HEK293 (cell line): ENCODE data around the gene HPS4.

Experiments
- CTCF ChIA-PET: fragments of 350-600 bp; formaldehyde crosslinking; extraction: SDS; loops from one replicate; lab custom pipeline; 2021; ENCODE audit warnings: antibody characterized with exemption; lab: Yijun Ruan, JAX
- POLR2A ChIA-PET: fragments of 300-600 bp; formaldehyde crosslinking; extraction: SDS; loops from one replicate; lab custom pipeline; 2020; ENCODE audit warnings: antibody characterized with exemption, inconsistent platforms; lab: Yijun Ruan, JAX
- H3K27ac ChIP-seq: fragments of 200-500 bp; sonication (Bioruptor generic); 2 replicates; pipeline ENCODE4 v1.5.1; 2014; ENCODE audit warnings: low read depth, low read length, control low read depth, inconsistent platforms; ENCODE audit errors: extremely low read depth
- H3K36me3 ChIP-seq, 2 experiments: fragments of 200-500 bp in 1 of 2; sonication (Bioruptor generic) in 1 of 2; 1 replicate in 1 of 2; 2 replicates in 1 of 2; pipeline ENCODE4 v1.5.1; 2014 to 2017; ENCODE audit warnings: inconsistent platforms in 2 of 2, low read length in 2 of 2; ENCODE audit not compliant: control insufficient read depth in 2 of 2, insufficient read depth in 1 of 2
- H3K4me1 ChIP-seq: fragments of 200-500 bp; sonication (Bioruptor generic); 2 replicates; pipeline ENCODE4 v1.5.1; 2014; ENCODE audit warnings: mild to moderate bottlenecking, low read length, inconsistent platforms; ENCODE audit not compliant: control insufficient read depth, insufficient read depth
- H3K4me3 ChIP-seq: 2 replicates; pipeline ENCODE4 v1.5.1; 2011; ENCODE audit warnings: low read depth, mild to moderate bottlenecking, control low read depth, low read length, moderate library complexity
- H3K9me3 ChIP-seq: fragments of 200-500 bp; sonication (Bioruptor generic); 2 replicates; pipeline ENCODE4 v1.5.1; 2014; ENCODE audit warnings: low read depth, low read length, inconsistent platforms; ENCODE audit not compliant: control insufficient read depth, insufficient read depth
- FEZF1 ChIP-seq: fragments of 450-650 bp; formaldehyde crosslinking; IDR thresholded peaks from 2 replicates; pipeline ENCODE4 v1.5.1; 2016; ENCODE audit warnings: missing biosample characterization, missing genetic modification characterization
- GLI2 ChIP-seq: fragments of 450-650 bp; formaldehyde crosslinking; IDR thresholded peaks from 2 replicates; pipeline ENCODE4; 2017; ENCODE audit warnings: missing biosample characterization, missing genetic modification characterization, low read depth, borderline replicate concordance
- GLI4 ChIP-seq: fragments of 450-650 bp; formaldehyde crosslinking; IDR thresholded peaks from 2 replicates; pipeline ENCODE4 v1.5.1; 2016; ENCODE audit warnings: missing biosample characterization, missing genetic modification characterization
- IKZF3 ChIP-seq: fragments of 450-650 bp; IDR thresholded peaks from 2 replicates; pipeline ENCODE4 v1.5.0; 2018; ENCODE audit warnings: missing biosample characterization, mild to moderate bottlenecking, missing genetic modification characterization, moderate library complexity
- KLF1 ChIP-seq: fragments of 450-650 bp; formaldehyde crosslinking; IDR thresholded peaks from 2 replicates; pipeline ENCODE4 v1.5.1; 2016; ENCODE audit warnings: missing biosample characterization, missing genetic modification characterization
- KLF9 ChIP-seq: fragments of 450-650 bp; formaldehyde crosslinking; IDR thresholded peaks from 2 replicates; pipeline ENCODE4 v1.5.1; 2016; ENCODE audit warnings: missing biosample characterization, missing genetic modification characterization, low read depth
- MYNN ChIP-seq: fragments of 450-650 bp; formaldehyde crosslinking; IDR thresholded peaks from 2 replicates; pipeline ENCODE4 v1.5.1; 2016; ENCODE audit warnings: missing biosample characterization, missing genetic modification characterization, borderline replicate concordance
- WT1 ChIP-seq: fragments of 450-650 bp; formaldehyde crosslinking; IDR thresholded peaks from 2 replicates; pipeline ENCODE4 v1.5.1; 2016; ENCODE audit warnings: missing biosample characterization, missing genetic modification characterization
- ZBTB26 ChIP-seq: fragments of 450-650 bp; formaldehyde crosslinking; optimal IDR thresholded peaks from 2 replicates; pipeline ENCODE3; 2016; ENCODE audit warnings: missing biosample characterization, mild to moderate bottlenecking, missing genetic modification characterization
- ZNF133 ChIP-seq: fragments of 450-650 bp; formaldehyde crosslinking; IDR thresholded peaks from 2 replicates; pipeline ENCODE4 v1.5.1; 2016; ENCODE audit warnings: missing biosample characterization, missing genetic modification characterization
- ZNF280C ChIP-seq: fragments of 450-650 bp; formaldehyde crosslinking; IDR thresholded peaks from 2 replicates; pipeline ENCODE4 v1.5.1; 2016; ENCODE audit warnings: missing biosample characterization, missing genetic modification characterization
- ZNF292 ChIP-seq: fragments of 450-650 bp; formaldehyde crosslinking; IDR thresholded peaks from 2 replicates; pipeline ENCODE4 v1.5.1; 2016; ENCODE audit warnings: low read depth, missing biosample characterization, missing genetic modification characterization, borderline replicate concordance
- ZNF335 ChIP-seq: fragments of 450-650 bp; formaldehyde crosslinking; conservative IDR thresholded peaks from 2 replicates; pipeline ENCODE4 v1.5.1; 2016; ENCODE audit warnings: missing biosample characterization, missing genetic modification characterization
- ZNF449 ChIP-seq: fragments of 450-650 bp; formaldehyde crosslinking; IDR thresholded peaks from 2 replicates; pipeline ENCODE4 v1.5.1; 2017; ENCODE audit warnings: missing biosample characterization, mild to moderate bottlenecking, missing genetic modification characterization, moderate library complexity
- ZNF473 ChIP-seq: fragments of 450-650 bp; formaldehyde crosslinking; IDR thresholded peaks from 2 replicates; pipeline ENCODE4 v1.5.1; 2017; ENCODE audit warnings: missing biosample characterization, missing genetic modification characterization
- ZNF529 ChIP-seq: fragments of 450-650 bp; formaldehyde crosslinking; IDR thresholded peaks from 2 replicates; pipeline ENCODE4 v1.5.1; 2017; ENCODE audit warnings: missing genetic modification characterization, missing biosample characterization; ENCODE audit not compliant: insufficient replicate concordance
- ZNF560 ChIP-seq: fragments of 450-650 bp; formaldehyde crosslinking; IDR thresholded peaks from 2 replicates; pipeline ENCODE4 v1.5.1; 2017; ENCODE audit warnings: missing biosample characterization, missing genetic modification characterization, borderline replicate concordance
- ZNF571 ChIP-seq: fragments of 450-650 bp; formaldehyde crosslinking; IDR thresholded peaks from 2 replicates; pipeline ENCODE4 v1.5.0; 2017; ENCODE audit warnings: missing biosample characterization, missing genetic modification characterization
- ZNF707 ChIP-seq: fragments of 450-650 bp; formaldehyde crosslinking; IDR thresholded peaks from 2 replicates; pipeline ENCODE4 v1.5.1; 2016; ENCODE audit warnings: missing biosample characterization, missing genetic modification characterization
- ZNF785 ChIP-seq: fragments of 450-650 bp; formaldehyde crosslinking; IDR thresholded peaks from 2 replicates; pipeline ENCODE4 v1.5.1; 2016; ENCODE audit warnings: missing biosample characterization, missing genetic modification characterization
- ZNF837 ChIP-seq: fragments of 450-650 bp; formaldehyde crosslinking; IDR thresholded peaks from 2 replicates; pipeline ENCODE4 v1.5.1; 2016; ENCODE audit warnings: missing biosample characterization, missing genetic modification characterization
- TF ChIP-seq, protein P1 (sequence below): fragments of 450-650 bp; formaldehyde crosslinking; IDR thresholded peaks from 2 replicates; pipeline ENCODE4 v1.5.1; 2016; ENCODE audit warnings: missing biosample characterization, missing genetic modification characterization
- TF ChIP-seq, protein P2 (sequence below): fragments of 450-650 bp; formaldehyde crosslinking; IDR thresholded peaks from 2 replicates; pipeline ENCODE4 v1.5.1; 2016; ENCODE audit warnings: missing biosample characterization, missing genetic modification characterization

HPS4 gene

DNA sequence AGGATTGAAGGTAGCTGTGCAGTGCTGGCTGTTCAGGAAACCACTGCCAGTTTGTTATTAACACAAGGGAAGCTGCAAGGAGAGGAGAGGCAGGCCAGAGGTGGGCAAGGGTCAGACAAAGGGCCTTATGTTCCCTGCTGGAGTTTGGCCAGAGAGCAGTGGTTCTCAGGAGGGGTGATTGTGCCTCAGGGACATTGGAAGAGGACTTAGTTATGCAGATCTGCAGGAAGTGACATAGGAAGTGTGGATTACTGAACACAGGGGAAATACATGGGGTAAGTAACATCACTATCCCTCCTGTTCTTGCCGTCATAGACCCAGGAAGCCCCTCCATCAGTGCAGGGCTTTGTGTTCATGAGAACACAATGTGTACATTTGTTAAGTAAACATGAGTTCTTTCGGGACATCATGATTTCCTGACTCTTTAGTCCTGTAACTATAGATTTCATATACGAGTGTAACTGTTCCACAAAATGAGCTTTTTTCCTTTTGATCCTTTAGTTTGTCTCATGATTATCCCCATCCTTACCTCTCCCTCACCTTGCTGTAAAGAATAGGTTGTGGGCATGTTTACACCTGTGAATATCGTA is 6.0 kb upstream of the HPS4 start:
- ChIA-PET POLR2A (no interaction called here), CTCF (no interaction called here)
- no peak overlapping the region for H3K4me3 ChIP-seq
- H3K27ac ChIP-seq, result no peak overlapping the region
- no peaks in the 10 kb centered on the region for H3K9me3 ChIP-seq
- H3K4me1 ChIP-seq, result peaks cover 3% of the 10 kb centered on the region; the same call in 1 of the 2 replicates
- H3K36me3 ChIP-seq, result peaks cover 32 to 89% of the 10 kb centered on the region in 2 experiments
- TF ChIP-seq FEZF1 (tag by site-specific recombination), result no peak
- TF ChIP-seq ZNF571 (tag by site-specific recombination), result no peak
- TF ChIP-seq ZNF449 (tag by site-specific recombination), result no peak
- no peak for TF ChIP-seq ZNF473 (tag by site-specific recombination)
- TF ChIP-seq KLF9 (tag by site-specific recombination), result no peak

DNA sequence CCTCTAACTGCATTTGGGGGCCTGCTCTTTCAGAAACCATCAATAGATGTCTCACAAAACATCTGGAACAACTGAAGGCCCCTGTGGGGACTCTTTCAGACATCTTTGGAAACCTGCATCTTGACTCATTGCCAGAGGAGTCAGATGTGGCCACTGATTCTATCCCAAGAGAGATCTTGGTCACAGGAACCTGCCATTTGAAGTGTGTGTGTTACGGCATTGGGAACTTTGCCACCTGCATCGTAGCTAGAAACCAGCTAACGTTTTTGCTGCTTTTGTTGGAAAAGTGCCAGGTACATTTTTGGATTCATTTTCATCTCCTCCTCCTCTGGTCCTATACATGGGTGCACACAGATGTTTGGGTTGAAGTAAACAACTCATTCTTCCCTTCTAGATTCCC is 4.4 kb upstream of the HPS4 start:
- no peak overlapping the region for H3K27ac ChIP-seq
- ChIA-PET CTCF (interaction anchor here (0.6 kb wide), 1 partner anchor 135 kb away, joined by 3 read pairs; no protein-coding TSS in a partner anchor), POLR2A (no interaction called here)
- peaks cover 4% of the 10 kb centered on the region; the same call in 1 of the 2 replicates for H3K4me1 ChIP-seq
- H3K4me3 ChIP-seq, result no peak overlapping the region
- H3K9me3 ChIP-seq, result no peaks in the 10 kb centered on the region
- TF ChIP-seq IKZF3 (tag by site-specific recombination), result no peak
- no peak for TF ChIP-seq ZNF529 (tag by site-specific recombination)
- no peak for TF ChIP-seq GLI4 (tag by site-specific recombination)
- no peak for TF ChIP-seq GLI2 (tag by site-specific recombination)
- TF ChIP-seq, protein P1, sequence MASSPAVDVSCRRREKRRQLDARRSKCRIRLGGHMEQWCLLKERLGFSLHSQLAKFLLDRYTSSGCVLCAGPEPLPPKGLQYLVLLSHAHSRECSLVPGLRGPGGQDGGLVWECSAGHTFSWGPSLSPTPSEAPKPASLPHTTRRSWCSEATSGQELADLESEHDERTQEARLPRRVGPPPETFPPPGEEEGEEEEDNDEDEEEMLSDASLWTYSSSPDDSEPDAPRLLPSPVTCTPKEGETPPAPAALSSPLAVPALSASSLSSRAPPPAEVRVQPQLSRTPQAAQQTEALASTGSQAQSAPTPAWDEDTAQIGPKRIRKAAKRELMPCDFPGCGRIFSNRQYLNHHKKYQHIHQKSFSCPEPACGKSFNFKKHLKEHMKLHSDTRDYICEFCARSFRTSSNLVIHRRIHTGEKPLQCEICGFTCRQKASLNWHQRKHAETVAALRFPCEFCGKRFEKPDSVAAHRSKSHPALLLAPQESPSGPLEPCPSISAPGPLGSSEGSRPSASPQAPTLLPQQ (tag by site-specific recombination), result no peak
- no peak for TF ChIP-seq ZNF837 (tag by site-specific recombination)
- no peak for TF ChIP-seq WT1 (tag by site-specific recombination)
- no peak for TF ChIP-seq KLF1
- no peak for TF ChIP-seq ZNF560 (tag by site-specific recombination)
- no peak for TF ChIP-seq ZNF785 (tag by site-specific recombination)
- no peak for TF ChIP-seq ZBTB26
- H3K36me3 ChIP-seq, result peaks cover 26 to 73% of the 10 kb centered on the region in 2 experiments

- H3K36me3 ChIP-seq, result peaks cover 20 to 62% of the 10 kb centered on the region in 2 experiments; a peak in 2 of 3 replicates
- no peak overlapping the region for H3K4me3 ChIP-seq
- ChIA-PET CTCF (interaction anchor here (0.7 kb wide), 1 partner anchor 53 kb away, joined by 4 read pairs; no protein-coding TSS in a partner anchor), POLR2A (interaction anchor here (0.7 kb wide), 1 partner anchor 1085 kb away, joined by 7 read pairs; no protein-coding TSS in a partner anchor)
- H3K27ac ChIP-seq, result no peak overlapping the region
- H3K9me3 ChIP-seq, result no peaks in the 10 kb centered on the region
- H3K4me1 ChIP-seq, result peaks cover 4% of the 10 kb centered on the region; the same call in 1 of the 2 replicates
- no peak for TF ChIP-seq MYNN (tag by site-specific recombination)
- no peak for TF ChIP-seq ZNF280C (tag by site-specific recombination)
- no peak for TF ChIP-seq ZNF707
- TF ChIP-seq ZNF335 (tag by site-specific recombination), result no peak
- no peak for TF ChIP-seq ZNF292 (tag by site-specific recombination)
- TF ChIP-seq, protein P2, sequence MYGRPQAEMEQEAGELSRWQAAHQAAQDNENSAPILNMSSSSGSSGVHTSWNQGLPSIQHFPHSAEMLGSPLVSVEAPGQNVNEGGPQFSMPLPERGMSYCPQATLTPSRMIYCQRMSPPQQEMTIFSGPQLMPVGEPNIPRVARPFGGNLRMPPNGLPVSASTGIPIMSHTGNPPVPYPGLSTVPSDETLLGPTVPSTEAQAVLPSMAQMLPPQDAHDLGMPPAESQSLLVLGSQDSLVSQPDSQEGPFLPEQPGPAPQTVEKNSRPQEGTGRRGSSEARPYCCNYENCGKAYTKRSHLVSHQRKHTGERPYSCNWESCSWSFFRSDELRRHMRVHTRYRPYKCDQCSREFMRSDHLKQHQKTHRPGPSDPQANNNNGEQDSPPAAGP, result no peak
- TF ChIP-seq ZNF133 (tag by site-specific recombination), result no peak
Measured at GRCh38 chr22:26486394-26486793, 2.8 kb upstream of the HPS4 start.
